NOMO-1 (cell line): ENCODE results near the gene PHKA2.

ENCODE experiments used
- DNase-seq, 2 experiments: peaks; one replicate each; lab custom pipeline; 2025; ENCODE audit not compliant: unreplicated experiment in 2 of 2; lab: John Stamatoyannopoulos, UW

Gene PHKA2

DNA sequence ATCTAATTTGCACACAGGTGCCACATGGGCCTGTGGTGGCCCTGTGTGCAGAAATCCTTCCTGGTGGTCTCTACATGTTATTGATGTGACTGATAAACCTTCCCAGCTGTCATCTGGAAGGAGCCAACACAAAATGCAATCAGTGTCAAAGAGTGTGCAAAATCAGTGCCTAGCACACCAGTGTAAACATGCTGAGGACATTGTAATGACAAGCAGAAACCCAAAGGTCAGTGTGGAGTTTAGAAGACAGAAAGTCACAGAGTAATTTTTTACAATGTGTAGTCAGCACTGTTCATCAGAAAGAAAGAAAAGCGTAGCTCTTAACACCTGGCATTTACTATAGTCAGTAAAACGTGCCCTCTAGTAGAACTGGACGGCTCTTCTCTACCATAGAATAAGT is 50.3 kb downstream of the PHKA2 start:
- DNase-seq: no peak

DNA sequence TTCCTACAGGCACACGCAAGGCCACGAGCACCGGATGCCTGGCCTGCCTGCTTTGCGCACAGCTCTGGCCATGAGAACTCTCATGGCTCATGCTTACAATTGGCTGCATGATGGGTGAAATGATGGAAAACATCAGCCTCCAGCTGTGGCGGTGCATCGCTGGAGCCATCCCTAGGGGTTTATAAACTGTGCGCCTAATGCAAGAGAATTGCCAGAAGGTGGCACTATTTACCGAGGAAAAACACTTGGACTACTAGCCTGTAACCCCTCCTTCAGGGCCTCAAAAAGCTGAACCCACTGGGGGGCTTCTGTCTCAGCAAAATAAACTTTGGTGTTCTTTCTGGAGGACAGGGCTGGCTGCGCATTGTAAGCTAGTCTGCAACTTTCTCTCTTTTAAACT is 51.9 kb downstream of the PHKA2 start:
- peak in 1 of 2 experiments; percentile 31 for DNase-seq

DNA sequence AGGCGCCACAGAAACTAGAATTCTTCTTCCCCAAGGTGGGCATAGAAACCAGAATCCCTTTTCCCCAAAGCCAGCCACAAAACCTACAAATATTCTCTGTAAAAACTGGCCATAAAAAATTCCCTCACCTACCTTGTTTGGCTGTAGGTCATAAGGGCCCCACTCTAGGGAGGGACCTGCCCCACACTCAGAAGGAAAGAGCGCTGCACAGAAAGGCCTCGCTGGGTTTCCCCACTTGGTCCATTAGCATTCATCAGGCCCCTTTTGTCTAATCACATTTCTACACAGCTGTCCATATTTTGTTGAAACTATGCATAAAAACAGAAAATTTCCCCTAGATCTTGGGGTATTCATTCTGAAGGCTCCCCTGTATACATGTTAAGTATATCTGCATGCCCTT is 54.1 kb downstream of the PHKA2 start:
- no peak for DNase-seq

DNA sequence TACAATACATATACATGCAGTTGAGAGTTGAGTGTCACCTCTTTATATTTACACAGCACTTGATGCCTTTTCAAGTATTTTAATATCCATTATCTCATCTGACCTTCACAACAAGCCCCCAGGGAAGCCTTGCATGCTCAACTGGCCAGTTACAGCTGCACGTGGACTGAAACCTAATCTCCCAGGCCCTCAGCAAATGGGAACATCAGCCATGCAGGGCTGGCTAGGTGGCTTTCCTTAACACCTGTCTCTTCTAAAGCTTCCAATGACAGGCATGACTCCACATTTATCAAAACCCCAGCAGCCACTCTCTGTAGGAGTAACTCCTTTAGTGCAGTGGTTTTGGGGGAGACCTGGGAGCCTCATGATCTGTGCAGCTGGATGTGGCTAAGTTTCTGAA is 56.4 kb downstream of the PHKA2 start:
- no peak for DNase-seq

DNA sequence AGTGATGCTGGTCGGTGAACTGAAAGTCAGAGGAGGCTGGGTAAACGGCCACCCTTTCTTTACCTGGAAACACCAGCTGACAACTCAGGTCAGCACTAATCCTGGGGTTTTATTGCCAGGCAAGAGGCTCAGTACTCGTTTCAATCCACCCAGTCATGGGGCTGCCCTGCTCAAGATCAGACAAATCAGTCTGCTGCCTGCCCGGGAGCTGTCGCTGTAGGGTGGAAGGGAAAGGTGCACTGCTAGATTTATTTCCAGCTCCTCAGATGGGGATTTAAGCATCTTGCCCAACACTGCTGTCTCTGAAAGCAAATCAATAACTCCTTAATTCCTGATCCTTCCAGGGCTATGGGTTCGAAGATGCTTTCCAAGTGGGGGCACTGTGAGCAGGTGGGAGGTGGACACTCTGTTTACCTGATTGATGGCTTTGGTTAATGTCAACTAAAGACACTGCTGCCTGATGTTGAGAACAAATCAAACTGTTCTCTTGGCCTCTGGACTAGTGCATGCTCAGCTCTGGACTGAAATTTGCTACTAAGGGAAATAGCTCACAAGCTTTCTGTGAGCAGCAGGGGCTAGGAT is 59.3 kb downstream of the PHKA2 start:
- DNase-seq: no peak

DNA sequence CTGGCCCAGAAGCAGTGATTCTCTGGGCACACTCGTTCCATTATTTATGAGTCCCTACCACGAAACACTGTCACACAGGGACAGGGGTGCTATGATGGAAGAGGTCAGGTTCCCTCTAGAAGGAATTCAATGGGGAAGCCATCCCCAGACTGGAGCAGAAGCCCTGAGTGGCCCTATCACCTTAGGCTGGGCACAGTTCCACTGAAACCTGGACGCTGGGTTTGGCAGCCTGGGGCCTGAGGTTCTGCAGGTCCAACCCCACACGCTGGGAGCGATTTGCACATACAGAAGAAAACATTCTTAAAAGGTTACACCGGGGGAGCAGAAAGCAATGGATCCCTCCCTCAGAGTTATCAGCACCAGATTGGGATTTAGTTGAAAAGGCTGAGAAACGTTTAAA is 63.3 kb downstream of the PHKA2 start:
- no peak for DNase-seq

DNA sequence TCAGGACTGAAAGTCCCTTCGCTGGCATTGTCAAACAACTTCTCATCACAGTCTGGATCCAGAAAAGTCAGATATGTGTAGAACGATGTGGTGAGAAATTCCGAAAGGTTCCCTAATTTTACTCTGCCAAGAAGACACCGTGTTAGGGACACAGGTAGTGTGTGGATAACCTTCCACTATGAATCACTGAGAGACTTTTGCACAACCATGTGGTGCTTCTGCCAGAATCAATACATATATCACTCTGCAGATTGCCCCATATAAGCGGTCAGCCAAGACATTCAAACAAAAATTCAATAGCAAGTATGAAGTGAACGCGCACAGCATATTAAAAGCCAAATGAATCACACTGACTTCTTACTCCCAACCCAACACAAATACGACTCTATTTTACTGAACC is 63.8 kb downstream of the PHKA2 start:
- no peak for DNase-seq

DNA sequence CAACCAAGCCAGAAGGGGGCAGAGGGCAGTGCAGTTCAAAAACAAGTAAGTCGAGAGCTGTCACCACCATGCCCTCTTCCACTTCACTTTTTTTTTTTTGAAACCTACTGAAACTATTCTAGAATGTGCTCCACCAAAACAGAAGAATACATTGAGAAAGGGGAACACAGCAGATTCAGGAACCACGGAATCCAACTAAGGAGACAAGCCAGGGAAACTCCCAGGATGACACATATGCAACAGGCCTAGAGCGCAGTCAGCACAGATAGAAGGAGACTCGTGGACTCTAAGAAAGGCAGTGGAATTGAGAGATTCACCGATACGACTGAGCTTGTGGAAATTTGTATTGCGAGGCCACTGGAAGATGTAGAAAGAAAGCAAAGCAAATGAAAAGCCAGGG is 66.1 kb downstream of the PHKA2 start:
- DNase-seq: no peak

DNA sequence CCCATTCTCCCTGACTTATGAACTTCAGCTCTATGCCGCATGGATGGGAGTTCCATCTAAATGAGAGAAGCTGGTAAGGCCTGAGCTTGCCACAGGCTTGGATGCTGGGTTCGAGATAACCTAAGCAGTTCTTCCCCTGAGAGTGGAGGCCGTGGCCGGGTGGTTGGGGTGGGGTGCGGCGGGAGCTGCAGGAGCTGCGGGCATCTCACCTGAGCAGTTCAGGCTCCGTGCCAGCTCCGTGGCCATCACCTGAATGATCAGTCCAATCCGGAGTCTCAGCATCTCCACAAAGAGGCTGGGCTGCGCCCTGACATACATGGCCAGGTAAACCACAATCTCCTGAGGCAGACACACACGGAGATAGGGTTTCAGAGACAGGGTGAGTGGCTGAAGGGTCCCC is 77.6 kb downstream of the PHKA2 start:
- no peak for DNase-seq

DNA sequence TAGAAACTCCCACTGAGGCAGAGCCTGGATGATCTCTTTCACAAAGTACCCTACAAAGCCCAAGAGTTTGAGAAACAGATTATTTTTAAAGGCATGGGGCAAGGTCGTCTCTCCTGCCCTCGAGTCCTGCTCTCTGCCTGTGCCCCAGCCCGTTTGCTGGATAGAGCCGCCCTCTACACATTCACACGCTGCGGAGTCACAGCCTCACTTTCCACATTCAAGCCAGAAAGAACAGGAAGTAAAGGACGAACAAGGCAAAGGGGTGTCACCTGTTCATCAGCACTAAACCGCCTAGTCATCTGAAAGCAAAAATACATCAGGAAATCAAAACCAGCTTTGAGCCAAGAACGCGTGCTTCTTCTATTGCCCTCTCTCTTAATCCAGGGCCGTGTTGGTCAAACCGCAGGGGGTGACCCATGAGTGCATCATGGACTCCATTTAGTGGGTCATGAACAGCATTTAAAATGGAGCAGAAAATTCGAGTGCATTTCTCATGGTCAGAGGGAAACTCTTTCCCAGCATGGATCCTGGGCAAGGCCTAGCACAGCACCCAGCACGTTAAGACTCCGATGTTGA is 83.4 kb downstream of the PHKA2 start:
- DNase-seq: no peak

DNA sequence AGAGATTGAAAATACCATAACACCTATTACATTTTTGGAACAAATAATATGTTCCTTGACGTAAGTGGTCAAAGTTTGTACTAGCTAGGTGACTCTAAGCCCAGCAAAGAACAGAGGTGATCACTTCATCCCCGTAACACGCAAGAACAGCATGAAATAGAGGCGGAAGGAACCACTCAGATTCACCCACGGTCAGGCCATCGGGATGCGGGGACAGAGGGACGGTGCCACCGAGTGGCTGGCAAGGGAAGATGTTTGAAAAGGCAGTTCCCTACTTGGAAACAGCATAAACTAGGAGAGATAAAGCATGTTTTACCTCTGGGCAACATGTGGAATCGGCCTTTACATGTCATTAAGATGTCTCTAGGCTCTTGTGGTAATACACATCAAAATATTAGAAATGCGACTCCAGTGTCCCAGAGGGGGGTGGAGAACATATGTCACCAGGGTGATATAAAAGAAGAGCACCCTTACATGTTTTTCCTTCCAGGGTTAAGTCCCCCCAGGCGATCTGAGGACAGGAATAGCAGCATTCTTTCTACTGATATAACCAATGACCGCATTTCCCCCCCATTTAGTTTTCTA is 84.0 kb downstream of the PHKA2 start:
- peak; percentile 28 to 33 for DNase-seq

DNA sequence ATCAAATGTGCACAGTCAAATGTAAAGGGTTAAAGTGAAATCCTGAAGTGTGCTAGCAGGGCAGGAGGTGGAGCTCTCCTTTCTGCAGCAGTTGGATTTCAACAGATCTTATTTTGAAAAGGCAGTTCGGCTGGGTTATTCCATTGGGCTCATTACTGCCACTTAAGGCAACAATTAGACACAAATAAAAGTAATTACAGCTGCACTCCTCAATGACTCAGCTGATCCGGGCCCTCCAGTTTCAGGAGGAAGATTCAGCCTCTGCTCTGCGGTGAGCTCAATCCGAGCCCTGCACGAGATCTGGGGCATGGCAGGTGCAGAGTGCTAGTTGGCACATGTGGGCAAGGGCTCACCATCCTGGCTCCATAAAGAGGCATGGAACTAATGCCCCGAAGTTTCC is 85.4 kb downstream of the PHKA2 start:
- DNase-seq: peak; percentile 55 to 61

DNA sequence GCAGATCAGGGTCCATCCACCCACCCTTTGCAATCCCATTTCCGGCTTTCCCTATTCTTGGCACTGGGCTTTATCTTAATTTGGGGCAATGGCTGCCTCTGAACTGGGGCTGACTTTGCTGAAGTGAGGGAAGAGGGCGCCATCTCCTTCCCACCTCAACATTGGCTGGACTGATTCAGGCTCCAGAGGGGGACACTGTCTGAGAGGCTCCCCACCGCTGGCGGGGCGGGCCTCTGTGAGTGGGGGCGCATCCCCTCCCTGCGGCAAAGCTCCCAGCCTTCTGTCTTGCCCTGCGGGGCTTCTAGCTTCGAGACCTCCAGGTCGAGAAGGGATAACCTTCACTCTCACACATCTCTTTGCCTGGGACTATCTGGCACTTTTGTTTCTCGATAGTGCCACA is 85.8 kb downstream of the PHKA2 start:
- DNase-seq: no peak

DNA sequence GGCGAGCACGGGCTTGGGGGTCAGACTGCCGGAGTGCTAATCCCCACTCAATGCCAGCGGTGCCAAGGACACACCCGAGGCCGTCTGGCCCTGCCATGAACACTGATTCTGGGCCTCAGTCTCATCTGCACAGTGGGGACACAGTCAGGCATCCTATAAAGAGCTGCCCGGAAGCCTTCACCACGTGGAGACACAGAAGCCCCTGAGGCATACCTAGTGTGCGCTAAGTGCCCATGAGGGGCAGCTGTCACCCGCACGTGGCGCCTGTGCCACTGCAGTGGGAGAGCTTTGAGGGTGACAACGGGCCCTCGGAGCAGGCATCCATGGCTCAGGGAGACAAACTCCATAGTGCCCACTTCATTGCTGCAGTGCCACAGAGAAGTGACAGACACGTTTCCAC is 86.3 kb downstream of the PHKA2 start:
- DNase-seq: no peak

DNA sequence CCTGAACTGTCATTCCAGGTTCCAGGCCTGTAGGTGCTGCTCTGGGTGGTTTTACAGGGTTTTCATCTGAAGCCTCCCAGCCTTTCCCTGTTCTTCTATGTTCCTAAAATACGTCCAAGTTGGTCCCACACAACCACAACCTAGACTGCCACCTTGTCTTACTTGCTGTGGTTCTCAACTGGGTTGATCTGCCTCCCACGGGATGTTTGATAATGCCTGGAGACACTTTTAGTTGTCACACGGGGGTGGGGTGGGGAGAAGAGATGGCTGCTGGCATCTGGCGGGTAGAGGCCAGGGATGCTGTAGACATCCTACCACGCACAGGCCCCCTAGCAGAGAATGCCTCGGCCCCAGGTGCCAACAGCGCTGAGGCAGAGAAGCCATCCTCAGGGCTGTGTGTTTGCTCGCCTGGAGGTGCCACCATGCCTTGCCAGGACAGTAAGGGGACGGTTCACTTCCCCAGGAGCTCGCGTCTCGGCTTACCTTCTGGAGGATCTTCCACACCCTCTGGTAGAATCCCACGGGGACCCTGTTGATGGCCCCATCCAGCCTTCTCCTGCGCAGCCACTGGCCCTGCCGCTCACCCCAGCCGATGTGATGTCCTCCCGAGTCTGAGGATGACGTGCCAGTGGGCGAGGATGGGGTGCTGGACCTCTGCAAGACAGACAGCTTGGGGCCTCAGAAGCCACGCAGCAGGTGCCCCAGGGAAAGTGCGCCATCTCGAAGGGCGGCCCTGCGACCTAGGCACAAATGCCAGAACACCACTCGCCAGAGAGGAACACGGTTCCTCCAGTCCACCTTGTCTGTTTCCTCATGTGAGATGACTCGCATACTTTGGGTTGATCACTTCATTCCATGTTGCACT is 87.0 kb downstream of the PHKA2 start:
- no peak for DNase-seq

DNA sequence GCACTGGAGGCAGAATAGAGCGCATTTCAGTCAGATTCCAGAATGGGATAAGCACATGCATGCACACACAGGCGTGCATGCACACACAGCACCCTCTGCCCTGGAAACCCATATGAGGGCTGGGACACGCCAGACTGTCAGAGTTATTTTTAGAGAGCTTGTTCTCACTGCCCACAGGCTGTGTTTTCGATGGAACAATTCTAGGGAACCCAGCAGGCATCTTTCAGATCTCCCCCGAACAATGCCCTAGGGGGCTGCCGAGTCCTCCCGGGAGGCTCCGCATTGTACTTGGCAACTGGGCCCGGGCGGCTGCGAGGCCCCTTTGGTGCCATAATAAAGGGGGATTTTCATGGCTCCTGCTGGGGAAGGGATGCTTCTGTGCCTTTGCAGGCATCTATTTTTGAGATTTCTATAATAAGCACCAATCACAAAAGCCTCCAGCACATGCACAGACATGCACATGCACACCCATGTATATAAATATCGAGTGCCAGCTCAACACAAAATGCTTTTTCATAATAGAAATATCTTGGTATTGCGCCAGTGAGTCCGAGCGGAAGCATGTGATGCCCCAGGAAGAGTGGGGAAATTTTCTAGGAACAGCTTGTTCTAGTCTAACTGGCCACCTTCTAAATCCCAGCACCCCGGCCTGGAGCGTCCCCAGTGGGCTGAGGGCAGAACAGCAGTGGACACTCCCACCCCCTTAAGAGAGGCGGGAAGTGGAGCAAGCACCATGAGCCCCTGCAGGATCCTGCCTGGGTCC is 88.5 kb downstream of the PHKA2 start:
- no peak for DNase-seq

DNA sequence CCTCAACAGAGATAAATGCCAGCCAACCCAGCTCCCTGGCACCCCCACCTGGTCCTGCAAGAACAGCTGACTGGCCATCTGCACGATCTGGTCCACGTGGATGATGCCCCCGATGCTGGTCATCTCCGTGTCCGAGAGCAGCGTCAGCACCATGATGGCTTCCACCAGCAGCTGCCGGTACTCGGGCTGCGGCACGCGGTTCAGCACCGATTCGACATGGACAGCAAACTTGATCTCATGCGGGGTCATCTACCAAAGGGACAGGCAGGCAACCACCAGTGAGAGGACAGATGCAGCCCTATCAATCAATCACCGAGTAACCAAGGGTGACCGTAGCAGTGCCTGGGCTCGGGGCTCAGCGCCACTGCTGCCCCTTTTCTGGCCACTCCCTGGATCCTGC is 89.8 kb downstream of the PHKA2 start:
- DNase-seq: no peak

DNA sequence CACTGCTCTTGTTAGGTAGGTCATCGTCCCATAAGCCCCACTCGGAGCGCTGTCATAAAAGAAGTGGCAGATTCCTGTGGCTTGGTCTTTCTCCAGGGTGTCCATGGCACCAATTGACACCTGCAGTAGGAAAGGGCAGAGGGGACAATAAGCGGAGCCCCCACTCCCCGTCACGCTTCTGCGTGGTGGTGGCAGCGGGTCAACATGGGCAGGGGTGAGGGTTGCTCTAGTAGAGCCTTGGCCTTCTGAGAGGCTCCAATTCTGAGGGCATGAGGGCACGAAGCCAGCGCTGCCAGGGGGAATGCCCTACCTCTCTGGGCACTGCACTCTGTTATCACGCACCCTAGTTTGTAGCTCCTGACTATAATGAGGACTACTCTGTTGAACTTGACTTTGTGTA is 90.4 kb downstream of the PHKA2 start:
- no peak for DNase-seq

DNA sequence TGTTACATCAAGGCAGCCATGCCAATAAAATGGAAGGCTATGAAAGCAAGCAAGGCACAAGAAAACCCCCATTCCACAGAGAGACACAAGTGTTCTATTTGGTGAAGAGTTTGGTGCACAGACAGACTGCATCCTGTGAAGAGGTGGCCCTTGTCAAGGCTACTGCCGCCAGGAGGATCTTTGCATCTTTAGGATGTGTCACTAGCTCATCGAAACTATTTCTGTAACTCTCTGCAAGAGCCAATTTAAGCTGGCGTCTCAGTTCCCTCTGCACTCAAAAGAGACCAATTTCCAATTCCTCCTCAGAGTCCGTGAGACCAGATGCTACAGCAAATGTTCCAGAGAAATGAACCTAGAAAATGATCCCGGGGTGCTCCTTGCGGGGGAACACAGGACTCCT is 91.0 kb downstream of the PHKA2 start:
- peak in 1 of 2 experiments; percentile 12 for DNase-seq

DNA sequence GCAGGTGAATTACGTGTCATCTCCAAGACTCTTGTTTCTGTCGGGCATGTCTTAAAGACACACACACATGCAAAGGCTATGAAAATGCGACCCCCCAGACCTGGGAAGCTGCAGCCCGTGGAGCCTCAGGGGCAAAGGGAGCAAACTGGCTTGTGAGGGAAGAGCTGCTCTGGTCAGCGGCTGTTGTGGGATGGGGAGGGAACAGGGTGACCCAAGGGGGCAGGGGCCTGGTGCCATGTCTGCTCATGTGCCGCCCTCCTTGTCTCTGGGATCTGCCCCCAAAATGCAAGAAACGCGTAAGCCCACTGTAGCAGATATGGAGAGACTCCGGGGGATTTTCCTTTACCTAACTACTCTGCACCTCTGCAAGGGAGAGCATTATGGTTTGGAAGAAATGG is 92.4 kb downstream of the PHKA2 start:
- no peak for DNase-seq
